Measurements from ENCODE around the gene KAT5.

DNA sequence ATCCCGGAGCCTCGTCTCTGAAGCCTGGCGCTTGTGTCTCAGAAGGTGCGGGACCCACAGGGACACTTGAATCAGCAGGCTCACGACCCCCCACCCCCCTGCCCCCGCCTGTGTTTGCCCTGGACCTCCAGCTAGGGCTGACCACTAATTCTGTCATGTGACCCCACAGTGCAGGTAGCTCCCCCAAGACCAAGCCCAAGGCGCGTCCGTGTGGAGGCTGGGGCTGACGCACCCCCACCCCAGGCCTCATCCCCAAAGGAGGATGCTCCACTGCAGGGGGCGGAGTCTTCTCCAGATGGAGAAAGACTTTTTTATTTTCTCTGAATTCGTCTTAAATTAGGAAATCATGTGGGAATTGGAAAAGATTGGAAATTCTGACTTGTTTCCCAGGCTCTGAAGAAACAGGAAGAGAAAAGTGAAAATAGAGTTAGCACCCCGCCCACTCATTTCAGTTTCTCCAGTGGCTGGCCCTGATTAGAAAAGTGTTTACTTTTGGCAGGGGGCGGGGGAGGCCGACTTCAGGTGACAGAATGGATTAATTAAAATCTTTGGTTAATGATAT lies 48.3 kb upstream of the KAT5 start:
- TF ChIP-seq TAF1 (IDR thresholded peaks at IDR 0.05; ENCODE audit: low read depth) (no peak), EP300 (IDR thresholded peaks at IDR 0.05; ENCODE audit: borderline replicate concordance) (no peak)
